HCT116 (cell line): ENCODE measurements around the gene ITGA11. TPM values are rescaled to one million over a fixed set of nuclear protein-coding genes. Genes with fewer than 3 reads are reported as not detected.

Experiments
- ATAC-seq: fragments of 200-7000 bp; cut with Tn5 transposase; 2 replicates; pipeline ENCODE4 v1.9.1; 2020; ENCODE audit warnings: mild to moderate bottlenecking, moderate library complexity
- BruUV-seq: library from RNA; stranded (reverse); fragments of 400-500 nt; replicated peaks from 2 replicates; lab custom pipeline; 2021; lab: Mats Ljungman, UMichigan
- CTCF ChIA-PET: fragments of 300-600 bp; sonication (Branson Sonifier 250); formaldehyde crosslinking; loops from one replicate; lab custom pipeline; 2021; ENCODE audit warnings: antibody characterized with exemption; lab: Charles Lee
- POLR2A ChIA-PET: fragments of 300-600, 350-600 bp; sonication (Branson Sonifier 250); formaldehyde crosslinking; loops from one replicate; lab custom pipeline; 2021; ENCODE audit warnings: antibody characterized with exemption; lab: Charles Lee
- RAD21 ChIA-PET, 2 experiments: fragments of 300-600 bp; sonication (Branson Sonifier 250); formaldehyde crosslinking; loops; one replicate each; lab custom pipeline; 2023; ENCODE audit warnings: low total read pairs in 2 of 2; ENCODE audit not compliant: uncharacterized antibody in 2 of 2, unreplicated experiment in 2 of 2, low non-redundant PET in 1 of 2; lab: Charles Lee
- DNase-seq: peaks from one replicate; pipeline ENCODE4 v3.0.0-alpha.2; 2010; ENCODE audit warnings: low read depth, low spot score
- H2AFZ ChIP-seq: fragments of 200-600 bp; shearing (Covaris generic), sonication (generic); 2 replicates; pipeline ENCODE4 v1.6.1; 2017; ENCODE audit warnings: low read depth, mixed run types, mixed read lengths, antibody characterized with exemption, low read length; ENCODE audit not compliant: poor library complexity, severe bottlenecking
- H3K27ac ChIP-seq: 2 replicates; pipeline ENCODE4 v1.5.1; 2012; ENCODE audit warnings: low read depth, low read length
- H3K27me3 ChIP-seq: fragments of 200-600 bp; sonication (generic); 2 replicates; pipeline ENCODE4 v1.6.1; 2016; ENCODE audit warnings: mixed run types, low read length, mixed read lengths; ENCODE audit not compliant: insufficient read depth
- H3K36me3 ChIP-seq, 2 experiments: fragments of 200-500 bp in 1 of 2; fragments of 200-600 bp in 1 of 2; sonication (Bioruptor generic) in 1 of 2; sonication (generic) in 1 of 2; 2 replicates each; pipeline versions ENCODE4 v1.5.1 to v1.6.1; 2014 to 2016; ENCODE audit warnings: low read length in 2 of 2, inconsistent platforms in 1 of 2, mixed read lengths in 1 of 2, mixed run types in 1 of 2; ENCODE audit not compliant: insufficient read depth in 2 of 2, control insufficient read depth in 1 of 2
- H3K4me1 ChIP-seq, 2 experiments: fragments of 200-600 bp in 1 of 2; sonication (generic) in 1 of 2; 2 replicates each; pipeline versions ENCODE4 v1.5.1 to v1.6.1; 2012 to 2017; ENCODE audit warnings: low read length in 2 of 2, inconsistent platforms in 1 of 2, mild to moderate bottlenecking in 1 of 2, mixed read lengths in 1 of 2, mixed run types in 1 of 2, moderate library complexity in 1 of 2; ENCODE audit not compliant: insufficient read depth in 2 of 2, control insufficient read depth in 1 of 2
- H3K4me2 ChIP-seq: fragments of 200-600 bp; sonication (generic); 2 replicates; pipeline ENCODE4 v1.6.1; 2017; ENCODE audit warnings: mixed run types, low read length, mixed read lengths
- H3K4me3 ChIP-seq, 2 experiments: fragments of 200-600 bp in 1 of 2; sonication (generic) in 1 of 2; replicated peaks in 1 of 2; 2 replicates each; pipeline ENCODE4 v1.5.1; 2011 to 2016; ENCODE audit warnings: low read length in 2 of 2, control low read depth in 1 of 2, low read depth in 1 of 2, mild to moderate bottlenecking in 1 of 2, mixed read lengths in 1 of 2, mixed run types in 1 of 2
- H3K79me2 ChIP-seq: fragments of 200-600 bp; sonication (generic); 2 replicates; pipeline ENCODE4 v1.6.1; 2017; ENCODE audit warnings: mild to moderate bottlenecking, mixed run types, low read length, moderate library complexity, mixed read lengths; ENCODE audit not compliant: insufficient read depth
- H3K9ac ChIP-seq: fragments of 200-600 bp; sonication (generic); 2 replicates; pipeline ENCODE4 v1.6.1; 2016; ENCODE audit warnings: low read length, mixed read lengths
- H3K9me2 ChIP-seq: fragments of 200-600 bp; sonication (generic), shearing (Covaris generic); 2 replicates; pipeline ENCODE4 v1.6.1; 2017; ENCODE audit warnings: mixed run types, mild to moderate bottlenecking, moderate library complexity; ENCODE audit not compliant: insufficient read depth
- H3K9me3 ChIP-seq, 2 experiments: fragments of 200-500 bp in 1 of 2; fragments of 200-600 bp in 1 of 2; sonication (Bioruptor generic) in 1 of 2; sonication (generic) in 1 of 2; 2 replicates each; pipeline ENCODE4 v1.6.1; 2014 to 2017; ENCODE audit warnings: low read length in 2 of 2, mixed read lengths in 2 of 2, inconsistent platforms in 1 of 2, low read depth in 1 of 2, mild to moderate bottlenecking in 1 of 2, mixed run types in 1 of 2, moderate library complexity in 1 of 2; ENCODE audit not compliant: control insufficient read depth in 1 of 2, insufficient read depth in 1 of 2
- H4K20me1 ChIP-seq: fragments of 200-600 bp; sonication (generic), shearing (Covaris generic); 2 replicates; pipeline ENCODE4 v1.6.1; 2017; ENCODE audit warnings: mixed run types, mild to moderate bottlenecking, moderate library complexity; ENCODE audit not compliant: insufficient read depth
- ELF1 ChIP-seq: IDR thresholded peaks from 2 replicates; pipeline ENCODE4 v1.6.1; 2012; ENCODE audit warnings: low read depth, borderline replicate concordance
- EZH2phosphoT487 ChIP-seq: fragments of 200-600 bp; IDR thresholded peaks from 2 replicates; pipeline ENCODE4 v1.6.1; 2018; ENCODE audit warnings: antibody characterized with exemption, borderline replicate concordance
- POLR2A ChIP-seq: IDR thresholded peaks from 2 replicates; pipeline ENCODE4 v1.7.0; 2011; ENCODE audit warnings: borderline replicate concordance; ENCODE audit not compliant: insufficient read depth, insufficient read length; ENCODE audit errors: extremely low read depth
- RAD21 ChIP-seq: IDR thresholded peaks from 2 replicates; pipeline ENCODE4 v1.6.1; 2012; ENCODE audit warnings: low read depth, mild to moderate bottlenecking
- SRF ChIP-seq: IDR thresholded peaks from 2 replicates; pipeline ENCODE4 v1.6.1; 2012; ENCODE audit warnings: low read depth
- ZNF274 ChIP-seq: fragments of 200-500 bp; sonication (Bioruptor generic); IDR thresholded peaks from 2 replicates; pipeline ENCODE4 v1.6.1; 2014; ENCODE audit warnings: mild to moderate bottlenecking, low read depth, low read length, inconsistent platforms
- intact Hi-C: fragments of 100-400 bp; cut with micrococcal nuclease; formaldehyde crosslinking; loops from 2 replicates; pipeline ENCODE4 v1.10.0; 2022
- total RNA-seq: library from RNA; stranded (reverse); gene quantifications from one replicate; pipeline ENCODE4 v1.2.1, GENCODE V29; 2021; ENCODE audit not compliant: unreplicated experiment
- TF ChIP-seq, protein P1 (sequence below): IDR thresholded peaks from 2 replicates; pipeline ENCODE4 v1.6.1; 2011; ENCODE audit warnings: mild to moderate bottlenecking, low read length, moderate library complexity; ENCODE audit not compliant: insufficient replicate concordance; ENCODE audit errors: extremely low read depth

The ITGA11 gene
- total RNA-seq, 1 experiment from 2014 or later, result not detected

DNA sequence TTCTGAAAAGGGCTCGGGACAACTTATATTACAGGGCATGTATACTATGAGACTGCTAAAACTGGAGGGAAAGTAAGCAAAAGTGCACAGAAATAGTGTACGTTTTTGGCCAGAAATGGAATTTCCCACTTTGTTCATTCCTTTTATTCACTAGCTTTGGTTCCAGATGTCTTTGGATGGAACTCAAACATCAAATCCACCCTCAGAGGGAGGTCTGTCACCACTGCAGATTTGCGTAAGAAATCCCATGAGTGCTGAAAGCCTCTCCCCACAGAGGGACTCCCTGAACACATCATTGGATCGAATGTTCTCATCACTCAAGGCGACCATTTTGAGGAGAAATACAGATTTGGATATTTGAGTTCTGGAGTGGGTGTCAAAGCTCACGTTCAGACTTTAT lies 82.8 kb downstream of the ITGA11 start (continued):
- TF ChIP-seq, protein P1, sequence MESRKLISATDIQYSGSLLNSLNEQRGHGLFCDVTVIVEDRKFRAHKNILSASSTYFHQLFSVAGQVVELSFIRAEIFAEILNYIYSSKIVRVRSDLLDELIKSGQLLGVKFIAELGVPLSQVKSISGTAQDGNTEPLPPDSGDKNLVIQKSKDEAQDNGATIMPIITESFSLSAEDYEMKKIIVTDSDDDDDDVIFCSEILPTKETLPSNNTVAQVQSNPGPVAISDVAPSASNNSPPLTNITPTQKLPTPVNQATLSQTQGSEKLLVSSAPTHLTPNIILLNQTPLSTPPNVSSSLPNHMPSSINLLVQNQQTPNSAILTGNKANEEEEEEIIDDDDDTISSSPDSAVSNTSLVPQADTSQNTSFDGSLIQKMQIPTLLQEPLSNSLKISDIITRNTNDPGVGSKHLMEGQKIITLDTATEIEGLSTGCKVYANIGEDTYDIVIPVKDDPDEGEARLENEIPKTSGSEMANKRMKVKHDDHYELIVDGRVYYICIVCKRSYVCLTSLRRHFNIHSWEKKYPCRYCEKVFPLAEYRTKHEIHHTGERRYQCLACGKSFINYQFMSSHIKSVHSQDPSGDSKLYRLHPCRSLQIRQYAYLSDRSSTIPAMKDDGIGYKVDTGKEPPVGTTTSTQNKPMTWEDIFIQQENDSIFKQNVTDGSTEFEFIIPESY, result no peak
- no peak for TF ChIP-seq EZH2phosphoT487
- no peak for TF ChIP-seq SRF
- TF ChIP-seq ELF1, result no peak
- no peak for TF ChIP-seq ZNF274

DNA sequence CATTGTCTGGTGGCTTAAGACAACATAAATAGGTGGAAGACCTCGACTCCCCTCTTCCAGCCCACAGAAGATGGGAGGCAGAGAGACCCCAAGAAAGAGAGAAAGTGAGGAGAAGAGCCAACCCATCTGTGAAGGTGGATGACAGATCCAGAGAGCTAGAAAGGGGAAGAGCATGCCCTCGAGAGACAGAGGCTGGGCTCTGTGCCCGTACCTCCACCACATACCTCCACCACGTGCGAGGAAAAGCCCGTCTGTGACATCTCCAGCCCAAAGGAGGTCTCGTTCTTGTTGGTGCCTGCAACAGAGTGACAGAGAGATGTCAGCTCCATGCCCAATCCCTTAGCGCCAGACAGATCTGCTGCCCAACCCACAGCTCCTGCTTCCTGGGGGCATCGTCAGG lies 83.4 kb downstream of the ITGA11 start:
- Histone ChIP-seq H3K4me3 (no peak overlapping the region), H3K79me2 (no peaks in the 10 kb centered on the region), H3K9ac (no peak overlapping the region), H3K4me2 (peak overlapping the region; percentile 10; the same call in 1 of the 2 replicates), H3K4me1 (peaks cover 14 to 51% of the 10 kb centered on the region in 2 experiments), H3K36me3 (no peaks in the 10 kb centered on the region), H3K9me3 (no peaks in the 10 kb centered on the region), H3K27me3 (no peaks in the 10 kb centered on the region), H3K27ac (no peak overlapping the region), H4K20me1 (no peaks in the 10 kb centered on the region), H2AFZ (no peak overlapping the region), H3K9me2 (no peaks in the 10 kb centered on the region)
- ChIA-PET CTCF (interaction anchor here (0.7 kb wide), 1 partner anchor 42 kb away, joined by 3 read pairs; no protein-coding TSS in a partner anchor), RAD21 (no interaction called here), POLR2A (no interaction called here)
- ATAC-seq (no peak), DNase-seq (no peak)
- intact Hi-C loops, result no loop called here
- BruUV-seq, result no TSS peak
- TF ChIP-seq POLR2A, result no peak
- no peak for TF ChIP-seq RAD21
